ENCODE measurements around the gene SLC16A13. TPM values are rescaled to one million over a fixed set of nuclear protein-coding genes. Genes with fewer than 3 reads are reported as not detected.
"Not testable (repeated sequence)": the region's sequence is repeated elsewhere in the genome, so short reads cannot be mapped to it uniquely, and the experiment has no call there.

The SLC16A13 gene
- total RNA-seq, 2 donors from 2014 or later: 5.3 to 5.5 TPM

DNA sequence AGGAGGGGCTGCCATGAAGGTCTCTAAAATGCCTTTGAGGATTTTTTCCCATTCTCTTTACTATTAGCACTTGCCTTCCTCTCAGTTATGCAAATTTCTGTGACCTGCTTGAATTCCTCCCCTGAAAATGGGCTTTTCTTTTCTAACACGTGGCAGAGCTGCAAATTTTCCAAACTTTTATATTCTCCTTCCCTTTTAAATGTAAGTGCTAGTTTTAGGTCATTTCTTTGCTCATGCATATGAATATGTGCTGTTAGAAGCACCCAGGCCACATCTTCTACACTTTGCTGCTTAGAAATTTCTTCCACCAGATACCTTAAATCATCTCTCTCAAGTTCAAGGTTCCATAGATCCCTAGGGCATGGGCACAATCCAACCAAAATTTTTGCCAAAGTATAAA lies 32.5 kb downstream of the SLC16A13 start:
- peaks cover 5 to 9% of the 10 kb centered on the region in 2 donors for H3K9me3 Mint-ChIP-seq
- no peak for DNase-seq
- H3K4me3 Mint-ChIP-seq: no peak overlapping the region
- peaks cover 6% of the 10 kb centered on the region in 2 donors for H3K36me3 Mint-ChIP-seq (ENCODE audit: insufficient read depth in 2 of 2)
- ATAC-seq (replicated peaks in 1 of 2): no peak
- no peak overlapping the region for H3K27ac Mint-ChIP-seq
- H3K4me1 Mint-ChIP-seq (ENCODE audit: low read depth): no peaks in the 10 kb centered on the region
- H3K27me3 Mint-ChIP-seq (ENCODE audit: low read depth): peaks cover 9% of the 10 kb centered on the region

DNA sequence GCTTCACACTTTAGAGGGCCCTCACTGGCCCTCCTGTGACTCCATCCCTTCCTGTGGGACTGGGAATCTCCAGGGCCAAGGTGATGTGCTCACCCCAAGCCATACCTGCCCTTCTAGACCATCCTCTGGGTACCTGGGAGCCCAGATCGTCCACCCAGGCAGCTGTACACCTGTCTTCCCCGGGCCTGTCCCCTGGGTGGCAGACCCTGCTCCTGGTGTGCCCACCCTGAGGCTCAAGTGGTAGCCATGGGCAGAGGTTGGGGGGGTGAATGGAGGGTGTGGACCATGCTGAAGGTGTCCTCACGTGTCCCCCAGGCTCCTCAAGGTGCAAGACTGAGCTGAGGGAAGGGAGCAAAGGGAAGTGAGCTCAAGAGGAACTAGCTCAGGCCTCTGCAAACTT lies 34.9 kb downstream of the SLC16A13 start:
- peaks cover 6% of the 10 kb centered on the region in 2 donors for H3K36me3 Mint-ChIP-seq (ENCODE audit: insufficient read depth in 2 of 2)
- H3K4me3 Mint-ChIP-seq: no peak overlapping the region
- H3K27me3 Mint-ChIP-seq (ENCODE audit: low read depth): no peaks in the 10 kb centered on the region
- peaks cover 5 to 9% of the 10 kb centered on the region in 2 donors for H3K9me3 Mint-ChIP-seq
- no peak for ATAC-seq (replicated peaks in 1 of 2)
- H3K27ac Mint-ChIP-seq: no peak overlapping the region
- no peak for DNase-seq
- no peaks in the 10 kb centered on the region for H3K4me1 Mint-ChIP-seq (ENCODE audit: low read depth)

DNA sequence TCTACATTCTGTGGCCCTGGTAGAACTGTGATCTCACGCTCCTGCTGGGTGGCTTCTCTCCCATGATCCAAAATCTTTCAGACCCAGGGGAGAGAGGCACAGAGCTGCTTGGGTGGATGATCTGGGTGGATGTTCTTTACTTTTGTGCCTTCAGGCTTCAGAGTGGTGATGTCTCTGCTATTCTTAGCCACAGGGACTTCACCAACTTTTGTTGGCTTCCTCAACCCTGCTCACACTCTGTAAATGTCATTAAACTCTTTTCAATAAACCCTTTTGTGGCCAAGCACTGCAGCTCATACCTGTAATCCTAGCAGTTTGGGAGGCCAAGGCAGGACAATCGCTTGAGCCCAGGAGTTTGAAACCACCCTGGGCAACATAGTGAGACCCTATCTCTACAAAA lies 36.6 kb downstream of the SLC16A13 start:
- no peak overlapping the region for H3K4me3 Mint-ChIP-seq
- peaks cover 5 to 9% of the 10 kb centered on the region in 2 donors for H3K9me3 Mint-ChIP-seq
- H3K27me3 Mint-ChIP-seq (ENCODE audit: low read depth): no peaks in the 10 kb centered on the region
- no peak for DNase-seq
- no peaks in the 10 kb centered on the region for H3K4me1 Mint-ChIP-seq (ENCODE audit: low read depth)
- no peak for ATAC-seq (replicated peaks in 1 of 2)
- H3K36me3 Mint-ChIP-seq (ENCODE audit: insufficient read depth in 2 of 2): peaks cover 6% of the 10 kb centered on the region in 2 donors
- H3K27ac Mint-ChIP-seq: no peak overlapping the region

DNA sequence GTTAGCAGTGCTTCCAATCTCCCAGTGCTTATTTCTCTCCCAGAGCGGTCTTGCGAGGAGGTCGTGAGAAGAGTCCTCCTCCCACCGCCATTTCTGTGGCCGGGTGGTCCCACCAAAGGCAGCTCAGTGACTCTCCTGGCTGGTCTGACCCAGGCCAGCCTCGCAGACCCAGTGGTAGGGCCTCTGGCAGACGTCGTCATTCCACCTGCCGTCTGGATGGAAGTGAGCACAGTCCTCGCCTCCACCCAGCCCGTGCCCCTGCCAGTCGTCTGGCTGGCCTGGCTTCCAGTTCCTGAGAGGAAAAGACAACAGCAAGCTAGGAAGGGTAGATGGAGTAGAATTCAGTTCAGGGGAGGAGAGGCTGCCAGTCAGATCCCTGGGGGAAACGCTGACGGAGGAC lies 39.1 kb downstream of the SLC16A13 start:
- no peak for ATAC-seq (replicated peaks in 1 of 2)
- no peaks in the 10 kb centered on the region for H3K4me1 Mint-ChIP-seq (ENCODE audit: low read depth)
- no peaks in the 10 kb centered on the region for H3K36me3 Mint-ChIP-seq (ENCODE audit: insufficient read depth in 2 of 2)
- DNase-seq: no peak
- no peak overlapping the region for H3K27ac Mint-ChIP-seq
- no peak overlapping the region for H3K4me3 Mint-ChIP-seq
- no peaks in the 10 kb centered on the region for H3K27me3 Mint-ChIP-seq (ENCODE audit: low read depth)
- no peaks in the 10 kb centered on the region for H3K9me3 Mint-ChIP-seq

DNA sequence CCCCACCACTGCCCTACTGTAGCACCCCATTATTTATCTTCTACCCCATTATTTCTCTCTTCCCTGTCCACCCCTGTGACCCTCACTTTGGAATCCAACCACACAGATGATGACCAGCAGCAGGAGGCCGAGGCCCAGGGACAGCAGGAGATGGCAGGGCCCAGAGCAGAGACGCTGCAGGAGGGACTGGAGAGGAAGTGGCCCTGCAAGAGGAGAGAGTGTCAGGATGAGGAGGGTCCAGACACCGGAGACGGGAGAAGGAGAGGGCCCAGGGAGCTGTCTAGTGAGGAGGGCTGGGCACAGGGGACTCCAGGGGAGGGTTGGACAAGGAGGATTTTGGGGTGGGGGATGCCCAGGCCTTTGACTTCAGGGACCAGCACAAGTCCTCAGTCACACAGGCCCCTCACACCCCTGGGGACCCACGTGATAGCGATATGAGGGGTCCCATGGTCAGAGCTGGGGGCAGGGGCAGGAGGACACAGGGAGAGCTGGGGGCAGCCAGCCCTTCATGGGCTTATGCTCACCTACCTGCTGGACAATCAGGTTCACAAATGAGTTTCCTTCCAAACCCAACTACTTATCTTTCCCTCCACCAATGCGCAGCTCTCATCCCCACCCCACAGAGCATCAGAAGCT lies 42.2 kb downstream of the SLC16A13 start:
- peaks cover 8% of the 10 kb centered on the region for H3K27me3 Mint-ChIP-seq (ENCODE audit: low read depth)

DNA sequence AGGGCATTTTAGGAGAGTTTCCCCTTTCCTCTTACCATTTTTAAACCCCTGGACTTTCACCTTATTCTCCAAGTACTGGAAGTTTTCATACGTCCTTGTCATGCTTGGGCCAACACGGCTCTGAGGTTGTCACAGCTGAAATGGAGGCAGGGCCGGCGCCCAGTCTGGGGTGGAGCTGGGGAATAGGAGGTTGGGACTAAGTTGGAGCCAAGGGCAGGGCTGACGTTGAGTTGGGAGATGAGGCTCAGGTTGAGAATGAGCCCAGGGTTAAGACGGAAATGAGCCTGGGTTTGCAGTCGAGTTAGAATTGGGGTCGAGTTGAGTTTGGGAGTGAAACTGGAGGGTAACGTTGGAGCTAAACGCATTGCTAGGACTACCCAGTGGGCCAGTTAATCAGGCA lies 42.9 kb downstream of the SLC16A13 start:
- Mint-ChIP-seq H3K4me3 (no peak overlapping the region), H3K27ac (no peak overlapping the region), H3K9me3 (no peaks in the 10 kb centered on the region), H3K4me1 (ENCODE audit: low read depth) (peaks cover 16% of the 10 kb centered on the region), H3K36me3 (ENCODE audit: insufficient read depth in 2 of 2) (no peaks in the 10 kb centered on the region), H3K27me3 (ENCODE audit: low read depth) (peaks cover 8% of the 10 kb centered on the region)
- DNase-seq: no peak
- no peak for ATAC-seq (replicated peaks in 1 of 2)

More for the DNA sequence above, 42.2 kb downstream of the SLC16A13 start:
- DNase-seq (no peak), ATAC-seq (replicated peaks in 1 of 2) (no peak)
- H3K9me3 Mint-ChIP-seq: no peaks in the 10 kb centered on the region
- no peak overlapping the region for H3K4me3 Mint-ChIP-seq
- H3K4me1 Mint-ChIP-seq (ENCODE audit: low read depth): peaks cover 16% of the 10 kb centered on the region
- H3K27ac Mint-ChIP-seq: no peak overlapping the region
- H3K36me3 Mint-ChIP-seq (ENCODE audit: insufficient read depth in 2 of 2): no peaks in the 10 kb centered on the region

DNA sequence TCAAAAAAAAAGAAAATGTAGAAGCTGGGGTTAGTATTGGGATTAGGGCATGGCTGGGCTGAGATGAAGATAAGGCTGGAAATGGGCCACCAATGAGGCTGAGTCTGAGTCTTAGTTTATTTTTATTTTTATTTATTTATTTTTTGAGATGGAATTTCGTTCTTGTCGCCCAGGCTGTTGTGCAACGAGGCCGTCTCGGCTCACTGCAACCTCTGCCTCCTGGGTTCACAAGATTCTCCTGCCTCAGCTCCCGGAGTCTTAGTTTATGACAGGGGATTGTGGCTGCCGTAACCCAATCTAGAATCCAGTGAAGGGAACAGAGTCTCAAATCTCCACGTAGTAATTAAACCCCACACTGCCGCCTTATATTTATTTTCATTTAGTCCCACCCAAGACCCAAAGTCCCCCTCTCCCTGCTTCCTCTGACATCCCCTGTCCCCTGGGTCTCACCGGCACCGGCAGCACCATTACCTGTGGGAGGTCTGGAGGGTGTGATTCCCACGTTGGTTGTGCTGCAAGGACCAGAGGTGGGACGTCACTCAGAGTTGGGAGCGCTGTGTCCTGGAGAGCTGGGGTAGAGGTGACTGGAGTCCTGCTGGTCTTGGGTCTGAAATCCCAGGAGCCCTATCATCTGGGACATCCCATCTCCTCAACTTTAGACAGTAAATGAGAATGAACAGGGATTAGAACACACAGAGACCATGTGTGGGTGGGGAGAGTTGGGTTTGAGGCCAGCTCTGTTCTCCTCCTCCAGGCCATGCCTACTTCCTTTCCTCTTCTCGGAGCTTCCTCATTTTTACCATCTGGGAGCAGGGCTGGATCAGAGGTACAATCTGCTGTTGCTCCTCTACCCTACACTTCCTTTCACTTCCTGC lies 44.0 kb downstream of the SLC16A13 start, which contains the start of gene CLEC10A:
TSS of gene CLEC10A (minus strand) at position 671 of the 875 bp plus-strand sequence. CDS start 1,439 bp downstream, outside the sequence.
- no peak for ATAC-seq (replicated peaks in 1 of 2)
- Mint-ChIP-seq H3K4me3 (no peak within 1 kb of the TSS), H3K4me1 (ENCODE audit: low read depth) (peaks cover 21% of the 10 kb centered on the region), H3K9me3 (no peaks in the 10 kb centered on the region), H3K27ac (no peak within 1 kb of the TSS), H3K27me3 (ENCODE audit: low read depth) (peaks cover 14% of the 10 kb centered on the region), H3K36me3 (ENCODE audit: insufficient read depth in 2 of 2) (no peaks in the 10 kb centered on the region)
- DNase-seq: no peak

DNA sequence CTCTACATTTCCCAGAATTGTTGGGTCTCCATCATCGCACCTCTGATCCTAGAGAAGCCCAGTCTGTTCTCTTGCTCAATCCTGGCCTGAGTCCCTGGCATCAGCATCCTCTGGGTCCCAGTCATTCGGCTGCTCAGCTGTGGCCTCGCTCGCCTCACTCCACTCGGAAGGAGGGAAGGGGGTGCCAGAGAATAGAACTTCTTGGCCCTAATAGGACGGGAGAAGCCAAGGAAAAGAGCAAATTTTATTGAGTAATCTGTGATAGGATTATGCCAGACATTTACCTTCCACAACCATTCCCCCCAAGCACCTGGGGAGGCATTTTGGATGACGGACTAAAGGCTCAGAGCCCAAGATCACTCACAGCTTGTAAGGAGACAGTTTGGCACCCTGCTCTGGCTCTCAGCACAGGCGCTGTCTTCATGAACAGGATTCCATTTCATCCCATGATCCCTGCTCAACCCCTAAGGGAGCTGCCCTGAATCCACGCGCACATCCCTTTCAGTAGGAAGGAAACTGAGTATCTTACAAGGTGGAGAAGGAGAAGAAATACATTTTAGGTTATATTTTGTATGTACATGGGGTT lies 44.7 kb downstream of the SLC16A13 start:
- no peak overlapping the region for H3K27ac Mint-ChIP-seq

DNA sequence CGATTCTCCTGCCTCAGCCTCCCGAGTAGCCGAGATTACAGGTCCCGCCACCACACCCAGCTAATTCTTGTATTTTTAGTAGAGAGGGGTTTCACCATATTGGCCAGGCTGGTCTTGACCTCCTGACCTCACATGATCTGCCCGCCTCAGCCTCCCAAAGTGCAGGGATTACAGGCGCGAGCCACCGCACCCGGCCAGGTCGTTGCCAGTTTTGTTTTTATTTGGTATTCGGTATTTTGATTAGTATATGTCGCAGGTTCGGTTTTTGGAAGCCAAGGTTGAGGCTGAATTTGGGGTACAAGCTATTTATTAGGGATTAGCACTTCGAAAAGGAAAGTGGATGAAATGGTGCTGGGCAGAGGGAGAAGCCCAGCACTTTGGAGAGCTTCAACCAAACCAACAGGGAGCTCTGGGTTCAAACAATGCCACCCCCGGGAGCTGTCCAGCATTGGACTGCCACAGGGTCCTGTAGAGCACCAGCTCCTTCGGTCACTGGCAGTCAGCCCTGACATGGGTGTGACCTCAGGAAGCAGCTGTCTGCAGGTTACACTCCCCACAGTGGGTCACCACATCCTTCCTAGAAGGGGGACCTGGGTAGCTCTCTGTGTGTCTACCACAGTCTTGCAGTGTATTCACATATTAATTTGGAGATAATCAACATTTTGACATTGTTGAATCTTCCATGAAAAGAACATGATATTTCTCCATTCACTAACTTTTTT lies 45.7 kb downstream of the SLC16A13 start:
- peaks cover 21% of the 10 kb centered on the region for H3K4me1 Mint-ChIP-seq (ENCODE audit: low read depth)
- H3K4me3 Mint-ChIP-seq: no peak overlapping the region
- no peak overlapping the region for H3K27ac Mint-ChIP-seq
- H3K27me3 Mint-ChIP-seq (ENCODE audit: low read depth): peaks cover 14% of the 10 kb centered on the region
- DNase-seq (peak; percentile 15 to 27), ATAC-seq (replicated peaks in 1 of 2) (peak; percentile 47 to 80)
- no peaks in the 10 kb centered on the region for H3K36me3 Mint-ChIP-seq (ENCODE audit: insufficient read depth in 2 of 2)
- H3K9me3 Mint-ChIP-seq: no peaks in the 10 kb centered on the region

More for the DNA sequence above, 44.7 kb downstream of the SLC16A13 start:
- ATAC-seq (replicated peaks in 1 of 2) (no peak), DNase-seq (no peak)
- Mint-ChIP-seq H3K36me3 (ENCODE audit: insufficient read depth in 2 of 2) (no peaks in the 10 kb centered on the region), H3K27me3 (ENCODE audit: low read depth) (peaks cover 14% of the 10 kb centered on the region), H3K4me1 (ENCODE audit: low read depth) (peaks cover 21% of the 10 kb centered on the region), H3K9me3 (no peaks in the 10 kb centered on the region), H3K4me3 (no peak overlapping the region)

DNA sequence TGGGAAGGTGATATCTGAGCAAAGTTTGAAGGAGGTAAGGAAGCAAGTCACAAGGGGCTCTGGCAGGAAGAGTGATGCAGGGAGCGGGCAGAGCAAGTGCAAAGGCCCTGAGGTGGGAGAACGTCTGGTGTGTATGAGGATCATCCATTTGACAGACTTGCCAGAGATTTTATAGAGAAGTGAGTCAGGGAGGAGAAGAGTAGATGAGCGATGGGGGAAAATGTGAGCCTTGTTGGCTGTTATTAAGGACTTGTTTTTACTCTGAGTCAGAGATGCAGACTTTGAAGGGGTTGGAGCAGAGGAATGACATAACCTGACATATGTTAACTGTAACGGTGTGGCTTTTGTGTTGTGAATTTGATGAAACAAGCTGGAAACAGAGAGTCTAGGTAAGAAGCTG lies 47.8 kb downstream of the SLC16A13 start:
- no peak overlapping the region for H3K4me3 Mint-ChIP-seq
- no peak overlapping the region for H3K27ac Mint-ChIP-seq
- peaks cover 14% of the 10 kb centered on the region for H3K27me3 Mint-ChIP-seq (ENCODE audit: low read depth)
- H3K36me3 Mint-ChIP-seq (ENCODE audit: insufficient read depth in 2 of 2): no peaks in the 10 kb centered on the region
- H3K4me1 Mint-ChIP-seq (ENCODE audit: low read depth): peaks cover 21% of the 10 kb centered on the region
- ATAC-seq (replicated peaks in 1 of 2) (no peak), DNase-seq (no peak)
- H3K9me3 Mint-ChIP-seq: no peaks in the 10 kb centered on the region

DNA sequence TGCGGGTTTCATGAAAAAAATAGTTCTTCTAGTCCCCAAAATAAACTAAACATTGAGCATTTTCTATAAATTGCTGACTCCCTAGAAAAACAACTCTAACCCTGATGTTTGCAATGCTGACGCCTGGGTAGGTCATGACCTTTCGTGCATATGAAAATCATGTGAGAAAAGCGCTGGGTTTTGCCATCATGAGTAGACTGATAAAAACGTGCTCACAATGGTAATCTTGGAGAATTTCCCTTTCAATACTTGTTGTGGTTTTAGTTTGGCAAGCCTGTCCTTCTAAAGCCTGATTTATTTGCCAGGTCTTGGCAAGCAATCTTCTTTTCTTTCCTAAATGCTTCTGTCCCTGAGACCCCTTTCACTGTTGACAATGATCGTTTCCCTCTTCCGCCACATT lies 48.3 kb downstream of the SLC16A13 start:
- no peak for DNase-seq
- H3K36me3 Mint-ChIP-seq (ENCODE audit: insufficient read depth in 2 of 2): no peaks in the 10 kb centered on the region
- H3K9me3 Mint-ChIP-seq: no peaks in the 10 kb centered on the region
- peaks cover 21% of the 10 kb centered on the region for H3K4me1 Mint-ChIP-seq (ENCODE audit: low read depth)
- no peak overlapping the region for H3K27ac Mint-ChIP-seq
- no peak overlapping the region for H3K4me3 Mint-ChIP-seq
- peaks cover 14% of the 10 kb centered on the region for H3K27me3 Mint-ChIP-seq (ENCODE audit: low read depth)
- no peak for ATAC-seq (replicated peaks in 1 of 2)

DNA sequence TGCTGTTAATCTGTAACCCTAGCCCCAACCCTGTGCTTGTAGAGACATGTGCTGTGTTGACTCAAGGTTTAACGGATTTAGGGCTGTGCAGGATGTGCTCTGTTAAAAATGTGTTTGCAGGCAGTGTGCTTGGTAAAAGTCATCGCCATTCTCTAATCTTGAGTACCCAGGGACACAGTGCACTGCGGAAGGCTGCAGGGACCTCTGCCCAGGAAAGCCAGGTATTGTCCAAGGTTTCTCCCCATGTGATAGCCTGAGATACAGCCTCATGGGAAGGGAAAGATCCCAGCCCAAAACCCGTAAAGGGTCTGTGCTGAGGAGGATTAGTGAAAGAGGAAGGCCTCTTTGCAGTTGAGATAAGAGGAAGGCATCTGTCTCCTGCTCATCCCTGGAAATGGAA lies 52.6 kb downstream of the SLC16A13 start:
- H3K9me3 Mint-ChIP-seq; H3K27me3 Mint-ChIP-seq (ENCODE audit: low read depth); ATAC-seq (replicated peaks in 1 of 2); H3K36me3 Mint-ChIP-seq (ENCODE audit: insufficient read depth in 2 of 2); H3K4me3 Mint-ChIP-seq; H3K27ac Mint-ChIP-seq; DNase-seq; H3K4me1 Mint-ChIP-seq (ENCODE audit: low read depth): not testable (repeated sequence)

DNA sequence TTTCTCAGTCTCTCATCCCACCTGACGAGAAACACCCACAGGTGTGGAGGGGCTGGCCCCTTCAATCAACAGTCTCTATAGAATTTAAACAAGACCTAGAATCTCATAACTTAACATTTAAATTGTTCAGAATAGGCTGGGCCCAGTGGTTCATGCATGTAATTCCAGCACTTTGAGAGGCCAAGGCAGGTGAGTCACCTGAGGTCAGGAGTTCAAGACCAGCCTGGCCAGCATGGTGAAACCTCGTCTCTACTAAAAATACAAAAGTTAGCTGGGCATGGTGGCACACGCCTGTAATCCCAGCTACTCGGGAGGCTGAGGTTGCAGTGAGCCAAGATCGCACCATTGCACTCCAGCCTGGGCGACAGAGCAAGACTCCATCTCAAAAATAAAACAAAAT lies 53.8 kb downstream of the SLC16A13 start:
- H3K4me1 Mint-ChIP-seq (ENCODE audit: low read depth); DNase-seq; H3K27me3 Mint-ChIP-seq (ENCODE audit: low read depth); H3K36me3 Mint-ChIP-seq (ENCODE audit: insufficient read depth in 2 of 2); H3K27ac Mint-ChIP-seq; H3K9me3 Mint-ChIP-seq; ATAC-seq (replicated peaks in 1 of 2); H3K4me3 Mint-ChIP-seq: not testable (repeated sequence)
